Neuronal stem cell (in vitro differentiated cells): ENCODE results near the gene PADI1.

Experiments used
- DNase-seq: peaks from one replicate; pipeline ENCODE4 v3.0.0-alpha.2; 2013; ENCODE audit warnings: low spot score
- H2AFZ ChIP-seq: one replicate; pipeline ENCODE4 v1.6.1; 2013; ENCODE audit warnings: mild to moderate bottlenecking, low read length, inconsistent platforms
- H2AK5ac ChIP-seq: 2 replicates; pipeline ENCODE4 v1.6.1; 2013; ENCODE audit warnings: low read depth, mild to moderate bottlenecking, inconsistent platforms, low read length, moderate library complexity, mixed read lengths
- H2BK120ac ChIP-seq: 2 replicates; pipeline ENCODE4 v1.6.1; 2013; ENCODE audit warnings: low read depth, mild to moderate bottlenecking, inconsistent platforms, low read length, moderate library complexity, mixed read lengths
- H2BK12ac ChIP-seq: one replicate; pipeline ENCODE4 v1.6.1; 2013; ENCODE audit warnings: low read length, inconsistent platforms
- H2BK15ac ChIP-seq: 2 replicates; pipeline ENCODE4 v1.6.1; 2013; ENCODE audit warnings: mild to moderate bottlenecking, low read length, inconsistent platforms, mixed read lengths
- H2BK5ac ChIP-seq: one replicate; pipeline ENCODE4 v1.6.1; 2013; ENCODE audit warnings: inconsistent platforms, mild to moderate bottlenecking, low read length, moderate library complexity
- H3K14ac ChIP-seq: one replicate; pipeline ENCODE4 v1.6.1; 2013; ENCODE audit warnings: low read length, inconsistent platforms
- H3K18ac ChIP-seq: 2 replicates; pipeline ENCODE4 v1.6.1; 2013; ENCODE audit warnings: low read length, inconsistent platforms
- H3K23ac ChIP-seq: 2 replicates; pipeline ENCODE4 v1.6.1; 2013; ENCODE audit warnings: low read depth, mild to moderate bottlenecking, mixed read lengths, low read length, inconsistent platforms; ENCODE audit not compliant: poor library complexity
- H3K27ac ChIP-seq: replicated peaks from 3 replicates; pipeline ENCODE4 v1.5.1; 2013; ENCODE audit warnings: low read length, inconsistent platforms
- H3K27me3 ChIP-seq, 3 experiments: 2 replicates each; pipeline ENCODE4 v1.6.1; 2013; ENCODE audit warnings: low read length in 3 of 3, mild to moderate bottlenecking in 2 of 3, inconsistent platforms in 1 of 3, low read depth in 1 of 3, mixed read lengths in 1 of 3, moderate library complexity in 1 of 3; ENCODE audit not compliant: control insufficient read depth in 3 of 3, insufficient read depth in 3 of 3
- H3K36me3 ChIP-seq, 2 donors: replicated peaks in 1 of 2; 2 replicates each; pipeline ENCODE4 v1.6.1; 2013; ENCODE audit warnings: low read length in 2 of 2; ENCODE audit not compliant: control insufficient read depth in 2 of 2, insufficient read depth in 2 of 2
- H3K4ac ChIP-seq: 2 replicates; pipeline ENCODE4 v1.6.1; 2013; ENCODE audit warnings: inconsistent platforms, mild to moderate bottlenecking, low read length, moderate library complexity
- H3K4me1 ChIP-seq, 2 donors: 1 replicate in 1 of 2; 2 replicates in 1 of 2; pipeline ENCODE4 v1.6.1; 2013; ENCODE audit warnings: low read length in 2 of 2, low read depth in 1 of 2; ENCODE audit not compliant: control insufficient read depth in 2 of 2, insufficient read depth in 1 of 2
- H3K4me2 ChIP-seq: one replicate; pipeline ENCODE4 v1.6.1; 2013; ENCODE audit warnings: mild to moderate bottlenecking, low read length, inconsistent platforms; ENCODE audit not compliant: insufficient read depth, poor library complexity, severe bottlenecking
- H3K4me3 ChIP-seq, 2 donors: 2 replicates each; pipeline ENCODE4 v1.5.1; 2013; ENCODE audit warnings: low read length in 2 of 2, mild to moderate bottlenecking in 2 of 2, inconsistent platforms in 1 of 2, moderate library complexity in 1 of 2
- H3K79me1 ChIP-seq: one replicate; pipeline ENCODE4 v1.6.1; 2013; ENCODE audit warnings: low read depth, mild to moderate bottlenecking, inconsistent platforms, low read length, moderate library complexity
- H3K9ac ChIP-seq: one replicate; pipeline ENCODE4 v1.6.1; 2013; ENCODE audit warnings: mild to moderate bottlenecking, low read depth, low read length, inconsistent platforms; ENCODE audit not compliant: poor library complexity
- H3K9me3 ChIP-seq, 2 donors: replicated peaks in 1 of 2; 2 replicates each; pipeline versions ENCODE3 to v1.6.1; 2013; ENCODE audit warnings: low read length in 2 of 2, mild to moderate bottlenecking in 2 of 2, inconsistent platforms in 1 of 2, low read depth in 1 of 2, mixed read lengths in 1 of 2, moderate library complexity in 1 of 2; ENCODE audit not compliant: control insufficient read depth in 2 of 2, insufficient read depth in 1 of 2
- H4K8ac ChIP-seq: one replicate; pipeline ENCODE4 v1.6.1; 2013; ENCODE audit warnings: low read depth, mild to moderate bottlenecking, inconsistent platforms, low read length, moderate library complexity
- H4K91ac ChIP-seq: one replicate; pipeline ENCODE4 v1.6.1; 2013; ENCODE audit warnings: low read length, low read depth, mild to moderate bottlenecking, inconsistent platforms; ENCODE audit not compliant: poor library complexity
- WGBS, 2 donors: extraction: QIAGEN DNeasy Blood & Tissue Kit; methylation state at CpG; one replicate each; pipeline ENCODE4 v1.1.7; 2013; ENCODE audit warnings: missing lambda C conversion rate in 2 of 2, mixed read lengths in 1 of 2; ENCODE audit not compliant: insufficient read length in 2 of 2, insufficient replicate concordance in 1 of 2; ENCODE audit errors: extremely low coverage in 2 of 2; 5-methylcytosine and 5-hydroxymethylcytosine counted together

The PADI1 gene

GRCh38 chr1:17214876-17215544 is 10.1 kb downstream of the PADI1 start:
- H3K4me1 ChIP-seq = peaks cover 11 to 17% of the 10 kb centered on the region in 2 donors
- peak overlapping the region; percentile 82 for H2AK5ac ChIP-seq
- H3K18ac ChIP-seq = peak overlapping the region; percentile 67
- H3K36me3 ChIP-seq = no peaks in the 10 kb centered on the region
- H2BK120ac ChIP-seq = no peak overlapping the region
- DNase-seq = no peak
- no peak overlapping the region for H2BK15ac ChIP-seq
- H3K14ac ChIP-seq = no peak overlapping the region
- no peak overlapping the region for H3K27ac ChIP-seq
- H3K9ac ChIP-seq = no peak overlapping the region
- H3K4ac ChIP-seq = no peak overlapping the region
- H3K23ac ChIP-seq = no peak overlapping the region
- no peak overlapping the region for H3K4me3 ChIP-seq
- no peak overlapping the region for H4K8ac ChIP-seq
- H2AFZ ChIP-seq = no peak overlapping the region
- H3K9me3 ChIP-seq = no peaks in the 10 kb centered on the region
- H2BK12ac ChIP-seq = no peak overlapping the region
- H4K91ac ChIP-seq = no peak overlapping the region
- WGBS, 2 donors = no CpG with 5 or more reads among the region's 5 CpGs
- no peak overlapping the region for H3K4me2 ChIP-seq
- H3K27me3 ChIP-seq = peaks cover 0 to 37% (median 2%) of the 10 kb centered on the region in 3 experiments
- H2BK5ac ChIP-seq = no peak overlapping the region
- no peaks in the 10 kb centered on the region for H3K79me1 ChIP-seq

DNA sequence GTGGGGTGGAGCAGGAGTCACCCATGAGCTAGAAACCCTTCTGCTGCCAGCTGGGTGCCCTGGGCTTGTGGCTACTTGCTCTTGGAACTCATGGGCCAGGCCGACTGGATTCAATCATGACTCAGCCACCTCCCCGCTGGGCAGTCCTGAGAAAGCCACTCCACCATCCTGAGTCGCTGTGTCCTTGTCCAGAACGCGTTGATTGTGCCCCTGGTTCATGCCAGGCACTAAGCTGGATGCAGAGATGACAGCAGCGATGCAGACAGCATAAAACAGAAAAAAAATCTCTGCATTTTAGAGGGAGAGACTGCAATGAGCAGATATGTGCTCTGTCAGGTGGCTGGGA is 10.6 kb downstream of the PADI1 start:
- Histone ChIP-seq H3K9ac (no peak overlapping the region), H3K4me2 (no peak overlapping the region), H4K8ac (no peak overlapping the region), H3K18ac (peak overlapping the region; percentile 63), H3K79me1 (no peaks in the 10 kb centered on the region), H3K23ac (no peak overlapping the region), H3K36me3 (no peaks in the 10 kb centered on the region), H3K27me3 (peaks cover 0 to 38% (median 2%) of the 10 kb centered on the region in 3 experiments), H3K4me3 (no peak overlapping the region), H2AFZ (no peak overlapping the region), H2AK5ac (peak overlapping the region; percentile 82), H3K14ac (no peak overlapping the region), H3K27ac (no peak overlapping the region), H3K4me1 (peaks cover 11 to 16% of the 10 kb centered on the region in 2 donors), H3K4ac (no peak overlapping the region), H2BK5ac (no peak overlapping the region), H2BK120ac (no peak overlapping the region), H4K91ac (no peak overlapping the region), H3K9me3 (no peaks in the 10 kb centered on the region), H2BK12ac (no peak overlapping the region), H2BK15ac (no peak overlapping the region)
- no CpG with 5 or more reads among the region's 6 CpGs for WGBS, 2 donors
- DNase-seq = no peak

DNA sequence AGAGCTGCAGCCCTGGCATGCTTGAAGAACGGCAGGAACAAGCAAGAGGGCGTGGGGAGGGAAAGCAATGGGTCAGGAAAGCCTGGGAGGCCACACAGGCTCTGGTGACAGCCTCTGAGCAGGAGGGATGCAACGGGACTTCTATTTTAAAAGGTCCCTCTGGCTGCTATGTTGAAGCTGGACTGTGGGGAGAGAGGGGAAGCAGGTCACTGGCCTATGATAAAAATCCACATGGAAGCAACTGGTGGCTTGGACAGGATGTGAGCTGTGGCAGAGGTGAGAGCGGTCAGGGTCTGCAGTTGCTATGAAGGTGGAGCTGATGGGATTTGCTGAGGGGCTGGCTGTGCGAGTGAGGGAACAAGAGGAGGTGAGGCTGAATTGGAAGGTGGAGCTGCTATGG is 11.2 kb downstream of the PADI1 start:
- H3K4ac ChIP-seq = no peak overlapping the region
- H3K36me3 ChIP-seq = no peaks in the 10 kb centered on the region
- DNase-seq = no peak
- peak overlapping the region; percentile 82 for H2AK5ac ChIP-seq
- H3K18ac ChIP-seq = peak overlapping the region; percentile 67
- H3K4me3 ChIP-seq = no peak overlapping the region
- peak overlapping the region; percentile 53 for H2AFZ ChIP-seq
- no peak overlapping the region for H3K4me2 ChIP-seq
- H3K9ac ChIP-seq = peak overlapping the region; percentile 27
- no peak overlapping the region for H2BK120ac ChIP-seq
- H3K27me3 ChIP-seq = peaks cover 0 to 41% (median 2%) of the 10 kb centered on the region in 3 experiments
- no peak overlapping the region for H4K8ac ChIP-seq
- H3K9me3 ChIP-seq = no peaks in the 10 kb centered on the region
- WGBS, 2 donors = no CpG with 5 or more reads among the region's 5 CpGs
- H3K23ac ChIP-seq = peak overlapping the region; percentile 44
- H3K79me1 ChIP-seq = no peaks in the 10 kb centered on the region
- H3K14ac ChIP-seq = peak overlapping the region; percentile 43
- H4K91ac ChIP-seq = no peak overlapping the region
- H3K4me1 ChIP-seq = peaks cover 11 to 16% of the 10 kb centered on the region in 2 donors
- no peak overlapping the region for H2BK5ac ChIP-seq
- no peak overlapping the region for H2BK12ac ChIP-seq
- no peak overlapping the region for H2BK15ac ChIP-seq
- H3K27ac ChIP-seq = no peak overlapping the region

GRCh38 chr1:17217607-17218006 is 12.7 kb downstream of the PADI1 start:
- Histone ChIP-seq H3K4me3 (no peak overlapping the region), H3K36me3 (no peaks in the 10 kb centered on the region), H3K4me2 (no peak overlapping the region), H2BK120ac (no peak overlapping the region), H3K4ac (no peak overlapping the region), H4K8ac (no peak overlapping the region), H2AFZ (no peak overlapping the region), H3K27ac (no peak overlapping the region), H4K91ac (no peak overlapping the region), H3K9me3 (no peaks in the 10 kb centered on the region), H2BK15ac (no peak overlapping the region), H3K23ac (no peak overlapping the region), H2BK5ac (no peak overlapping the region), H3K27me3 (peaks cover 0 to 48% (median 2%) of the 10 kb centered on the region in 3 experiments), H3K79me1 (no peaks in the 10 kb centered on the region), H3K9ac (no peak overlapping the region), H3K4me1 (peaks cover 4 to 13% of the 10 kb centered on the region in 2 donors), H3K18ac (no peak overlapping the region), H2BK12ac (no peak overlapping the region), H2AK5ac (no peak overlapping the region), H3K14ac (no peak overlapping the region)
- no peak for DNase-seq
- WGBS, 2 donors = no CpG with 5 or more reads among the region's 3 CpGs
